HG02885 (cell line): ENCODE measurements around the gene CYB5R3.
"Not testable (repeated sequence)": the region's sequence is repeated elsewhere in the genome, so short reads cannot be mapped to it uniquely, and the experiment has no call there.

Source experiments
- ATAC-seq: cut with Tn5 transposase; IDR thresholded peaks from one replicate; pipeline ENCODE4 v1.9.1; 2021; ENCODE audit warnings: mild to moderate bottlenecking; ENCODE audit not compliant: unreplicated experiment, poor library complexity

CYB5R3 gene

GRCh38 chr22:42679691-42680090 is 30.5 kb upstream of the CYB5R3 start:
- no peak for ATAC-seq

GRCh38 chr22:42678894-42679293 is 29.7 kb upstream of the CYB5R3 start:
- ATAC-seq, result no peak

GRCh38 chr22:42677936-42678335 is 28.7 kb upstream of the CYB5R3 start:
- ATAC-seq, result not testable (repeated sequence)

GRCh38 chr22:42676059-42676607 is 26.9 kb upstream of the CYB5R3 start:
- no peak for ATAC-seq

GRCh38 chr22:42673898-42674401 is 24.8 kb upstream of the CYB5R3 start:
- no peak for ATAC-seq

GRCh38 chr22:42673071-42673470 is 23.9 kb upstream of the CYB5R3 start:
- ATAC-seq, result not testable (repeated sequence)

- ATAC-seq, result no peak
These were observed 21.9 kb upstream of the CYB5R3 start for GRCh38 chr22:42670921-42671709.

GRCh38 chr22:42670046-42670445 is 20.9 kb upstream of the CYB5R3 start:
- no peak for ATAC-seq

GRCh38 chr22:42666393-42666792 is 17.2 kb upstream of the CYB5R3 start:
- not testable (repeated sequence) for ATAC-seq

- ATAC-seq, result no peak
These were observed 16.0 kb upstream of the CYB5R3 start for GRCh38 chr22:42664976-42665831.

GRCh38 chr22:42661985-42662831 is 13.0 kb upstream of the CYB5R3 start:
- ATAC-seq, result no peak

GRCh38 chr22:42656578-42656977 is 7.4 kb upstream of the CYB5R3 start:
- no peak for ATAC-seq

GRCh38 chr22:42655693-42656092 is 6.5 kb upstream of the CYB5R3 start:
- ATAC-seq, result no peak

GRCh38 chr22:42654436-42655073 is 5.4 kb upstream of the CYB5R3 start:
- ATAC-seq, result no peak

GRCh38 chr22:42653999-42654398 is 4.8 kb upstream of the CYB5R3 start:
- ATAC-seq, result no peak

GRCh38 chr22:42651134-42651533 is 1.9 kb upstream of the CYB5R3 start:
- no peak for ATAC-seq

- peak; percentile 57 for ATAC-seq
These were observed 585 bp downstream of the CYB5R3 start for GRCh38 chr22:42648368-42649245.

GRCh38 chr22:42648017-42648367 is 1.2 kb downstream of the CYB5R3 start:
- ATAC-seq, result no peak
